Small intestine (tissue), 7 donors: ENCODE data around the gene PDRG1. TPM values are rescaled to one million over a fixed set of nuclear protein-coding genes. Genes with fewer than 3 reads are reported as not detected.
A peak's percentile ranks its signal among the peaks of the same experiment; 100 is the strongest.

Source experiments
- DNase-seq, 2 donors: peaks; one replicate each; pipeline versions ENCODE4 v3.0.0 to v3.0.0-alpha.2; 2013
- FAIRE-seq: peaks from 2 replicates; lab custom pipeline; 2012; peaks lifted over from hg19 to GRCh38; lab: Jason Lieb, UNC
- H3K27ac ChIP-seq, 3 donors: one replicate each; pipeline ENCODE4 v1.5.1; 2013; ENCODE audit warnings: low read length in 2 of 3, mild to moderate bottlenecking in 2 of 3, control low read depth in 1 of 3, inconsistent platforms in 1 of 3, low read depth in 1 of 3, moderate library complexity in 1 of 3
- H3K27me3 ChIP-seq, 3 donors: one replicate each; pipeline ENCODE4 v1.6.1; 2013; ENCODE audit warnings: low read length in 3 of 3, inconsistent platforms in 1 of 3; ENCODE audit not compliant: control insufficient read depth in 3 of 3, insufficient read depth in 3 of 3
- H3K36me3 ChIP-seq, 3 donors: one replicate each; pipeline ENCODE4 v1.6.1; 2013; ENCODE audit warnings: low read length in 3 of 3, inconsistent platforms in 1 of 3, low read depth in 1 of 3, mild to moderate bottlenecking in 1 of 3, moderate library complexity in 1 of 3; ENCODE audit not compliant: control insufficient read depth in 3 of 3, insufficient read depth in 2 of 3
- H3K4me1 ChIP-seq, 3 donors: one replicate each; pipeline ENCODE4 v1.6.1; 2013; ENCODE audit warnings: low read length in 2 of 3, inconsistent platforms in 1 of 3, low read depth in 1 of 3, mild to moderate bottlenecking in 1 of 3, moderate library complexity in 1 of 3; ENCODE audit not compliant: control insufficient read depth in 3 of 3, insufficient read depth in 2 of 3
- H3K4me3 ChIP-seq, 3 donors: one replicate each; pipeline ENCODE4 v1.5.1; 2013; ENCODE audit warnings: low read length in 3 of 3, control low read depth in 1 of 3, inconsistent platforms in 1 of 3, low read depth in 1 of 3, mild to moderate bottlenecking in 1 of 3, moderate library complexity in 1 of 3
- H3K9me3 ChIP-seq, 2 donors: one replicate each; pipeline ENCODE4 v1.6.1; 2013; ENCODE audit warnings: low read depth in 1 of 2, low read length in 1 of 2; ENCODE audit not compliant: control insufficient read depth in 2 of 2, insufficient read depth in 1 of 2
- WGBS, 3 donors: extraction: QIAGEN DNeasy Blood & Tissue Kit; methylation state at CpG; one replicate each; pipeline ENCODE4 v1.1.7; 2013; 5-methylcytosine and 5-hydroxymethylcytosine counted together
- polyA plus RNA-seq, 4 donors: library from polyadenylated mRNA; stranded (reverse) in 3 of 4; unstranded in 1 of 4; fragments of 200-250 nt in 3 of 4; fragments of 120-200 nt in 1 of 4; gene quantifications; one replicate each; pipeline versions ENCODE4 v1.2.1 to v1.2.3, GENCODE V29; 2013
- donor health status: healthy with polysubstance abuse.
- donor health status: control.
- donor health status: control.
- donor health status: Bipolar disorder and iron deficiency.
- donor health status: healthy.

The PDRG1 gene
- polyA plus RNA-seq, 4 donors, result 14.2 to 18.3 (median 15.7) TPM

- no peak for FAIRE-seq
- Histone ChIP-seq H3K36me3 (no peaks in the 10 kb centered on the region), H3K4me1 (no peaks in the 10 kb centered on the region), H3K27ac (no peak overlapping the region), H3K9me3 (no peaks in the 10 kb centered on the region), H3K4me3 (no peak overlapping the region), H3K27me3 (peaks cover 0 to 3% (median under 1%) of the 10 kb centered on the region in 3 donors)
- DNase-seq, result no peak
- WGBS, 3 donors, result 72 to 80% (median 72%) methylated on average over 5 of the region's 5 CpGs
Observed at GRCh38 chr20:31988430-31989015, 36.7 kb upstream of the PDRG1 start.

GRCh38 chr20:31987744-31988143 lies 35.9 kb upstream of the PDRG1 start:
- Histone ChIP-seq H3K4me1 (no peaks in the 10 kb centered on the region), H3K36me3 (no peaks in the 10 kb centered on the region), H3K27me3 (no peaks in the 10 kb centered on the region), H3K4me3 (no peak overlapping the region), H3K27ac (no peak overlapping the region), H3K9me3 (no peaks in the 10 kb centered on the region)
- DNase-seq, result peak in 1 of 2 donors; percentile 24
- no peak for FAIRE-seq
- 6 to 39% (median 10%) methylated on average over 1 of the region's 1 CpG for WGBS, 3 donors

- Histone ChIP-seq H3K9me3 (no peaks in the 10 kb centered on the region), H3K27me3 (no peaks in the 10 kb centered on the region), H3K27ac (no peak overlapping the region), H3K4me1 (no peaks in the 10 kb centered on the region), H3K4me3 (no peak overlapping the region), H3K36me3 (no peaks in the 10 kb centered on the region)
- FAIRE-seq (no peak), DNase-seq (no peak)
- WGBS, 3 donors, result 36 to 53% (median 40%) methylated on average over 6 of the region's 6 CpGs
Observed at GRCh38 chr20:31984981-31985471, 33.2 kb upstream of the PDRG1 start.

DNA sequence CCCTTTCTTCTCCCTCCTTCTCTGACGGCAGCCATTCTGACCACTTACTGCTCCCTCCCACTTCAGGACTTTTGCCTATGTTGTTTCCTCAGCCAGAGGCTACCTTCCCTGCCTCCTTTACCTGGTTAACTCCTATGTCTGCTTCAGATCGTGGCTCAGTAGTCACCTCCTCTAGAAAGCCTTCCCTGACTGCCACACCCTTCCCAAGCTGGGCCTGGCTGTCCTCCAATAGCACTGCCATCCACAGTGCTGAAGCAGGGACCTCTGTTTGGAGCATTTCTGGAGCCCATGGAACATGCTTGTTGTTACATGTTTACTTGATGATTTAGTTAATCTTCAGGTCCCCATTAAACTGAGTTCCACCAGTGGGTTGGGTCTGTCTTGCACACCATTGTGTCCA lies 29.9 kb upstream of the PDRG1 start:
- no peak for FAIRE-seq
- Histone ChIP-seq H3K27me3 (no peaks in the 10 kb centered on the region), H3K4me1 (no peaks in the 10 kb centered on the region), H3K9me3 (no peaks in the 10 kb centered on the region), H3K27ac (no peak overlapping the region), H3K36me3 (no peaks in the 10 kb centered on the region), H3K4me3 (no peak overlapping the region)
- WGBS, 3 donors, result 56 to 71% (median 57%) methylated on average over 2 of the region's 2 CpGs
- DNase-seq, result no peak

GRCh38 chr20:31979713-31980426 lies 28.0 kb upstream of the PDRG1 start:
- Histone ChIP-seq H3K4me1 (no peaks in the 10 kb centered on the region), H3K4me3 (no peak overlapping the region), H3K27ac (no peak overlapping the region), H3K9me3 (no peaks in the 10 kb centered on the region), H3K27me3 (peaks cover 0 to 7% (median 3%) of the 10 kb centered on the region in 3 donors), H3K36me3 (no peaks in the 10 kb centered on the region)
- 52 to 62% (median 60%) methylated on average over 6 of the region's 6 CpGs for WGBS, 3 donors
- FAIRE-seq, result no peak
- no peak for DNase-seq

DNA sequence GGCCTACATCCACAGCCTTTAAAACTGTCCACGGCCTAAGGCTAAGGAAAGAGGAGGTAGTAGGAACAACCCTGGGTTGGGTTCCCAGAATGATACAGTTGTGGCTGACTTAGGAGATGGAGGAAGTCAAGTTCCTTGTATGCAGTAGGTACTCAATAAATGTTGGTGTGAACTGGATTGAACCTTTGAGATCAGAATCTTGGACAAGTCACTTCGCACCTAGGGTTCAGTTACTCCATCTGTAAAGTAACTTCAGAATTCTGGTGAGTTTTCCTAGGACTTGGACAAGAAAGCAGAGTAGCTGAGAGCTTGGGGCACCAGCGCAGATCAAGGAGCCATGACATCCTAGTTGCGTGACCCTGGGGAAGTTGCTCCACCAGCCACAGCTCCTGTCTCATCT lies 25.2 kb upstream of the PDRG1 start:
- no peak overlapping the region for H3K27ac ChIP-seq
- no peaks in the 10 kb centered on the region for H3K9me3 ChIP-seq
- no peak for FAIRE-seq
- 71 to 87% (median 78%) methylated on average over 4 of the region's 4 CpGs for WGBS, 3 donors
- peaks cover 0 to 13% (median 3%) of the 10 kb centered on the region in 3 donors for H3K27me3 ChIP-seq
- no peaks in the 10 kb centered on the region for H3K36me3 ChIP-seq
- no peak overlapping the region for H3K4me3 ChIP-seq
- no peaks in the 10 kb centered on the region for H3K4me1 ChIP-seq
- DNase-seq, result no peak

DNA sequence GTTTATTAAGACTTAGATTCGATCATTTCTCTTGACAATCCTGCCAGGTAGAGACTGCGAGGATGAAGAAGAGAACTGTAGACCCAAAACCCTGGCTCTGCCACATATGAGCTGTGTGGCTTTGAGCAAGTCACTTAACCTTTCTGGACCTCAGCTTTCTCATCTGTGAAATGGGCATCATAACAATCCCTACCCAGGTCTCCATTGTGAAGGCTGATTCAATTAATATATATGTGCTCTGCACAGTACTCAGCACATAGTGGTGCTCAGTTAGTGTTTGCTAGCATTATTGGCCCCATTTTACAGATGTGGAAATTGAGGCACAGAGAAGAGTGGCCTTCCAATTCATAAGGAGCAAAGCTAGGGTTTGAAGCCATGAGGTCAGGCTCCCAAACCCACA lies 24.0 kb upstream of the PDRG1 start:
- peaks cover 0 to 13% (median 3%) of the 10 kb centered on the region in 3 donors for H3K27me3 ChIP-seq
- no peak overlapping the region for H3K27ac ChIP-seq
- H3K4me1 ChIP-seq, result no peaks in the 10 kb centered on the region
- no peak overlapping the region for H3K4me3 ChIP-seq
- DNase-seq, result no peak
- H3K36me3 ChIP-seq, result no peaks in the 10 kb centered on the region
- no peak for FAIRE-seq
- no peaks in the 10 kb centered on the region for H3K9me3 ChIP-seq
- WGBS, 3 donors, result 75 to 88% (median 79%) methylated on average over 2 of the region's 2 CpGs

GRCh38 chr20:31974951-31975487 lies 23.2 kb upstream of the PDRG1 start:
- Histone ChIP-seq H3K27ac (no peak overlapping the region), H3K36me3 (no peaks in the 10 kb centered on the region), H3K4me3 (no peak overlapping the region), H3K4me1 (no peaks in the 10 kb centered on the region), H3K27me3 (peaks cover 0 to 13% (median 3%) of the 10 kb centered on the region in 3 donors), H3K9me3 (no peaks in the 10 kb centered on the region)
- no peak for DNase-seq
- 28 to 44% (median 28%) methylated on average over 8 to 10 of the region's 10 CpGs for WGBS, 3 donors
- no peak for FAIRE-seq
